OCI-M2 (cell line): ENCODE measurements around the gene FFAR3.
"Not testable (repeated sequence)": the region's sequence is repeated elsewhere in the genome, so short reads cannot be mapped to it uniquely, and the experiment has no call there.

Experiments
- DNase-seq: peaks from one replicate; lab custom pipeline; 2025; ENCODE audit not compliant: unreplicated experiment; lab: John Stamatoyannopoulos, UW

Gene FFAR3

DNA sequence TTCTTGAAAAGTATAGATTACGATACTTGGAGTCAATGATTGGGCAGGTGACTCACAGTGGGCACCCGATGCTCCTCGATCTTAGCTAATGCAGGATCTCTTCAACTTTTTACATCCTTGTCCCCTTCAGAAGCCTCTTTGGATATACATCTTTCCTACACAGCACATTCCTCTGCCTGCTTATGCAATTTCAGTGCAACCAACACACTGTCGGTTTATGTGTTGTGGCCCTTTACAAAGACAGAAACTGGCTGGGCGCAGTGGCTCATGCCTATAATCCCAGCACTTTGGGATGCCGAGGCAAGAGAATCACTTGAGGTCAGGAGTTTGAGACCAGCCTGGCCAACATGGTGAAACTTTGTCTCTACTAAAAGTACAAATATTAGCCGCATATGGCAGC lies 15.2 kb downstream of the FFAR3 start:
- DNase-seq = no peak

DNA sequence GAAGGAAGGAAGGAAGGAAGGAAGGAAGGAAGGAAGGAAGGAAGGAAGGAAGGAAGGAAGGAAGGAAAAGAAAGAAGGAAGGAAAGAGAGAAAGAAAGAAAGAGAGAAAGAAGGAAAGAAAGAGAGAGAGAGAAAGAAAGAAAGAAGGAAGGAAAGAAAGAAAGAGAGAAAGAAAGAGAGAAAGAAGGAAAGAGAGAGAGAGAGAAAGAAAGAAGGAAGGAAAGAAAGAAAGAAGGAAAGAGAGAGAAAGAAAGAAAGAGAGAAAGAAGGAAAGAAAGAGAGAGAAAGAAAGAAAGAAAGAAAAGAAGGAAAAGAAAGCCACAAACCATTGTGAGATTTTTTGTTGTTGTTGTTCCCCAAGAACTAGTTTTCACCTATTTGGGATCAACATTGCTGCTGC lies 15.8 kb downstream of the FFAR3 start:
- not testable (repeated sequence) for DNase-seq

DNA sequence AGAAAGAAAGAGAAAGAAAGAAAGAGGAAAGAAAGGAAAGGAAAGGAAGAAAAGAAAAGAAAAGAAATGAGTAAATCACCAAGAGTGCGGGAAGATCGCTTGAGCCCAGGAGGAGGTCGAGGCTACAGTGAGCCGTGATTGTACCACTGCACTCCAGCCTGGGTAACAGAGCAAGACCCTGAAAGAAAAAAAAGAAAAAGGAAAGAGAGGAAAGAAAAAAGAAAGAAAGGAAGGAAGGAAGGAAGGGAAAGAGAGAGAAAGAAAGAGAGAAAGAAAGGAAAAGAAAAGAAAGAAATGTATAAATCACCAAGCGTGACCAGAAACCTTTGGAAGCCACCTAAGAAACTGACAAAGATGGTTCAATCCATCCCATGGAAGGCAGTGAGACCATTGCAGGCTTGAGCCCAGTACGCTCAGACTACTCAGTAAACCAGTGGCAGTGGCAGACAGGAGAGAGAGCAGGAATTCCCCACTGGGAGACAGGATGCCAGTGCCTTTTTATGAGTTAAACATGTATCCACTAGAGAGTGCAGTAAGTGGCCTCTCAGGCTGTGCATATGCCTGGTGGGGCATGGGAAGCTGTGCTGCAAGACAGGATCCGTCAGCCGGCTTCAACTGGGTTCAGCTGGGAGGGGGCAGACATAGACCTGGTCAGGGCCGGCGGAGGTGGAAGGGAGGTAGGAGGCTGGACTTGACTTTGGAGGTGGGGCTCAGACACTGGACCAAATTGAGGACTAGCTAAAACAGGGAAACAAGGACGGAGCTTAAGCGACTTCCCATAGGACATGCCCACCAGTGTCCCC lies 17.4 kb downstream of the FFAR3 start:
- DNase-seq = no peak

DNA sequence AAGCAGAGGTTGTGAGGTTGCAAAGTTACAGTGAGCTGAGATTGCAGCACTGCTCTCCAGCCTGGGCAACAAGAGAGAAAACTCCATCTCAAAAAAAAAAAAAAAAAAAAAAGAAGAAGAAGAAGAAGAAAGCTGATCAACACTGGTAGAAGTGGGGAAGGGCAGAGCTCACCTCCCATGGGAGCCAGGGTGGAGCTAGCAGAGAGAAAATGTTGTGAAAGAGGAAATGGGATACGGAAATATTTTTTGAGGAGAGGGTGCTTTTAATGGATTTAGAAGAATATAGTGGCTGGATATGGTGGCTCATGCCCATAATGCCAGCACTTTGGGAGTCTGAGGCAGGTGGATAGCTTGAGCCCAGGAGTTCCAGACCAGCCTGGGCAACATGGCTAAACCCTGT lies 19.4 kb downstream of the FFAR3 start:
- DNase-seq = no peak

DNA sequence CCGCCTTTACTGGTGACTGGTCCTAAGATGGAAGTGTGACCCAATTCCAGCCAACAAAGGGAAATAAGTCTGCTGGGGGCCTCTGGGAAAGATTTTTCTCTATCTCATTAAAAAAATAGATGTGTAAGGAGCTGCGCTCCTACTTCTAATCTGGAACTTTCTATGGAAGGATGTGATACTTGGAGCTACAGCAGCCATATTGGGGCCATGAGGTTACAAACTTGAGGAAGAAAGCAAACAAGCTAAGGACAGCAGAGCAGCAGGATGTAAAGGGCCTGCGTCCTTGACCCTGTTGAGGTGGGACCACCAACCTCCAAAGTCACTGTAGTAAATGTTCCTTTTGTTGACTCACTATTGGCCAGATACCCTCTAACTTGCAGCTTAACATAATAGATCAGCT lies 20.1 kb downstream of the FFAR3 start:
- no peak for DNase-seq

DNA sequence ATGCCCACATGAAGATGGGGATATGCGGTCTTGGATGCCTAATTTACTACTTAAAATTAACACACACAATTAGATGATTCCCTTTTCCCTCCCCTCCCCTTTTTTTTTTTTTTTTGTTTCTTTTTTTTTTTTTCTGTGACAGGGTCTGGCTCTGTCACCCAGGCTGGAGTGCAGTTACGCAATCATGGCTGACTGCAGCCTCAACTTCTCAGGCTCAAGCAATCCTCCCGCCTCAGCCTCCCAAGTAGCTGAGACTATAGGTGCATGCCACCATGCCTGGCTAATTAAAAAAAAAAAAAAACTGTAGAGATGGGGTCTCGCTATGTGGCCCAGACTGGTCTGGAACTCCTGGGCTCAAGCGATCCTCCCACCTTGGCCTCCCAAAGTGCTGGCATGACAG lies 21.3 kb downstream of the FFAR3 start:
- not testable (repeated sequence) for DNase-seq

DNA sequence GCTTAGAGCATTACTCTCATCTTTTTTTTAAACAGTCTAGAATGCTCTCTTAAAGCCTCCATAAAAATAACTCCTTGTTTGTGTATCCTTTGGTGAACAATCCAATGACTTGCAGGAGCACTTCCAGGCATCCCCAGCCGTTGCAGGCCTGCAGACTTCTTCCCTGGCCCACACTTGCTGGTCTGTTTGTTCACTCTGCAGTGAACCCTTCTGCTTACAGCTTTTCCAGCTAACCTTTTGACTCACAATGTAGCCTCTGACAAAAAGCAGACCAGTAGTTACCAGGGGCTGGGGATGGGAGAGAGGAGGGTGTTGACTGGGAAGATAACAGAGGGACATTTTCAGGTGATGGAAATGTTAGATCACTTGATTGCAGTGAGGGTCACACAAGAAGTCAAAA lies 21.7 kb downstream of the FFAR3 start:
- no peak for DNase-seq

DNA sequence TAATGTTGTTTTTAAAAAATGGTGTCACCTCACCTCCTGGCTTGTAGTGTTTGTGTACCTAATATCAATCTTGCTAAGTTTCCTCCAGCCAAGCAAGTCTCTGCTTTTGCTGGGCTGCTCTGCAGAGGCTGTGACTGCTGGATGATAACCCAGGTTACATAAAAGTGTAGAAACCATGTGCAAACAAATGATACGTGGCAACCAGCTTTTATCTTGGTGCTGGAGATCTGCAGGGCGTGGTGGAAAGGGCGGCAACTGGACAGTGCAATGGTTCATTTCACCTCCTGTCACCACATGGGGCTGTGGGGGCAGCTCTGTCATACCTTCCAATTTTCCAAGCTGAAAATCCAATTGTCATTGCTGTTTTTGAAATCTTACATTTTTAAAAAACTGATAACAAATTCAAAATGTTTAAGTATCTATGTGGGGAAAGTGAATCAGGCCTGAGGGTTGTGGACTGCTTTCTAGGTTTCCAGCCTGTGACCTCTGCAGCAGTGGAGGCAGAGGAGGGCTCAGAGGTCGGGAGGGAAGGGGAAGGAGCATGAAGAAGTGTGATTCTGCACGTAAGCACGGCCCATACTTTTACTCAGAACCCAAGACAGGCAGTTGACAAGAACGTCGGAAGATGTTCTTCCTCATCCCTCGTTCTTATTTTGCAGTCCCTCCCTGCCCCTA lies 22.3 kb downstream of the FFAR3 start:
- peak; percentile 39 for DNase-seq

DNA sequence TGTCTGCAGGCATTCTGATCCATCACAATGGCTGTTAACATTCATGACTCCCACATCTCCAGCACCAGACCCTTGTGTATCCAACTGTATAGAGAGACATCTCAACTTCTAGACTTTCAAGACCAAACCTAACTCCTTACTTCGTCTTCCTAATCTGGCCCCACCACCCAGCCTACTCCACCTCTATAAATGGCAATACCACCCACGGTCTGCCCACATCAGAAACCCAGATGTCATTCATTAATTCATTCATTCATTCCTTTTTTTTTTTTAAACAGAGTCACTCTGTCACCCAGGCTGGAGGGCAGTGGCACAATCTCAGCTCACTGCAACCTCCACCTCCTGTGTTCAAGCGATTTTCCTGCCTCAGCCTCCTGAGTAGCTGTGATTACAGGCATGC lies 23.1 kb downstream of the FFAR3 start:
- no peak for DNase-seq

DNA sequence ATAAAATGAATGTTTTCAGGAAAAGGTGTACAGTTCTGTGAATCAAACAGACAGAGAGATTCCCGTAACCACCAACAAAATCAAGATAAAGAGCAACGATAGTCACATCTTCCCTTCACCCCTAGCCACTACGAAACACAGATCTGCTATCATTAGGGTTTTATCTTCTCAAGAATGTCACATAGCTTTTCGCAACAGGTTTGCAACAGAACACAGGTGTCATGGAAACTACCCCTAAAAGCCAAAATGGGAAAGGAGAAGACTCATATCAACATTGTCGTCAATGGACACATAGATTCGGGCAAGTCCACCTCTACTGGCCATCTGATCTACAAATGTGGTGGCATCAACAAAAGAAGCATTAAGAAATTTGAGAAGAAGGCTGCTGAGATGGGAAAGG lies 23.7 kb downstream of the FFAR3 start:
- no peak for DNase-seq

DNA sequence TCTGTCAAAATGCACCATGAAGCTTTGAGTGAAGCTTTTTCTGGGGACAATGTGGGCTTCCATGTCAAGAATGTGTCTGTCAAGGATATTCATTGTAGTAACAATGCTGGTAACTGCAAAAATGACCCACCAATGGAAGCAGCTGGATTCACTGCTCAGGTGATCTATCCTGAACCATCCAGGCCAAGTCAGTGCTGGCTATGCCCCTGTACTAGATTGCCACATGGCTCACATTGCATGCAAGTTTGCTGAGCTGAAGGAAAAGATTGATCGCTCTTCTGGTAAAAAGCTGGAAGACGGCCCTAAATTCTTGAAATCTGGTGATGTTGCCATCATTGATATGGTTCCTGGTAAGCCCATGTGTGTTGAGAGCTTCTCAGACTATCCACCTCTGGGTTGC lies 25.3 kb downstream of the FFAR3 start:
- no peak for DNase-seq

DNA sequence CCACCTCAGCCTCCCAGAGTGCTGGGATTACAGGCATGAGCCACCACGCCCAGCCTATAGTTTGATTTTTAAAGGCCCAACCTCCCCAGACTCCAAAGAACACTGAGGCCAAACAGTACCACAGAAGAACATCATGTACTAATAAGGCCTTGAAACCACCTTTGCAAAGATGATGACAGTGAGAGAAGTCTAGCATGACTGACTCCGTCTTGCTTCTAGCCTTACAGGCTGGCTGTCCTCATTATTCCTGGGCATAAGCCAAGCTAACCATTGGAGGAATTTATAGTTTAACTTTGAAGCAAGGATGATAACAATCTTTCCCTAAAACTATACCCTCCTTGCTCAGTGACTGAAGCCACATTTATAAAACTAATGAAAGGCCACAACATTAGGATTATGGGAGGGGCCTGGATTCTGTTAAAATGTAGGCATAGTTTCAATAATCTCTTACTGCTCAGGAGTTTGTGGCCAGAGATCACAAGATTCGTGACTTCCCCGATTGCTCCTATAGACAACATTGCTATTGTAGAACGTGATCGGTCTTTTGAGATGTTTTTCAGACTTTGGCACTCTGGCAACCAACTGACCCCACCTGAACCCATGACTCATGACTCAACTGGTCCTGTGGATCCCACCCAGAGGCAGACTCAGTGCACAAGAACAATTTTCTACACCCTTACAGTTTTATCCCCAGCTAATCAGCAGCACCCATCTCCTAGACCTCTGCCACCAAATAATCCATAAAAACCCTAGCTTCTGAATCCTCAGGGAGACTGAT lies 30.2 kb downstream of the FFAR3 start:
- no peak for DNase-seq

DNA sequence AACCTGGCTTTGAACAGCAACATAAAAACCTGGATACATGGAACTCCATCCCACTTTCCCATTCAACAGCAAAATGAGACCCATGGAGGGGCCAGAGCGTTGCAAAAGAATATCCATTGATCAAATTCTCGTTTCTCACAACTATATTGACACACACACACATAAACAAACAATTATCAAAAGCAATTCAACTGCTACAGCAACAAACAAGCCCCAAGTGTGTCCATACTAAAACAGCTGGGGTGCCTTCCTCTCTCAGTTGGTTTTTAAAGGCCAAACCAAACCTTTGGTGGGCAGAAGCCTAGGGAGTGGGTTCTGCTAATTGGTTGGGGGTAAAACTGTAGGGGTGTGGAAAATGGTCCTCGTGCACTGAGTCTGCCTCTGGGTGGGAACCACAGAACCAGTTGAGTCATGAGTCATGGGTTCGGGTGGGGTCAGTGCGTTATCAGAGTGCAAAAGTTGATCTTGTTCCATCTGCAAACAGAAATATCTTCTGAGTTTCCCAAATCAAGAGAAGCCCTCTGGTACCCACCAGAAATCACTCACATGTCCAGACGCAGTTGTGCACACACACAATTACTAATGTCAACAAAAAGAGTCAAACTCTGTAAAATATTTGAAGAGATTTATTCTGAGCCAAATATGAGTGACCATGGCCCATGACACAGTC lies 31.1 kb downstream of the FFAR3 start:
- no peak for DNase-seq

DNA sequence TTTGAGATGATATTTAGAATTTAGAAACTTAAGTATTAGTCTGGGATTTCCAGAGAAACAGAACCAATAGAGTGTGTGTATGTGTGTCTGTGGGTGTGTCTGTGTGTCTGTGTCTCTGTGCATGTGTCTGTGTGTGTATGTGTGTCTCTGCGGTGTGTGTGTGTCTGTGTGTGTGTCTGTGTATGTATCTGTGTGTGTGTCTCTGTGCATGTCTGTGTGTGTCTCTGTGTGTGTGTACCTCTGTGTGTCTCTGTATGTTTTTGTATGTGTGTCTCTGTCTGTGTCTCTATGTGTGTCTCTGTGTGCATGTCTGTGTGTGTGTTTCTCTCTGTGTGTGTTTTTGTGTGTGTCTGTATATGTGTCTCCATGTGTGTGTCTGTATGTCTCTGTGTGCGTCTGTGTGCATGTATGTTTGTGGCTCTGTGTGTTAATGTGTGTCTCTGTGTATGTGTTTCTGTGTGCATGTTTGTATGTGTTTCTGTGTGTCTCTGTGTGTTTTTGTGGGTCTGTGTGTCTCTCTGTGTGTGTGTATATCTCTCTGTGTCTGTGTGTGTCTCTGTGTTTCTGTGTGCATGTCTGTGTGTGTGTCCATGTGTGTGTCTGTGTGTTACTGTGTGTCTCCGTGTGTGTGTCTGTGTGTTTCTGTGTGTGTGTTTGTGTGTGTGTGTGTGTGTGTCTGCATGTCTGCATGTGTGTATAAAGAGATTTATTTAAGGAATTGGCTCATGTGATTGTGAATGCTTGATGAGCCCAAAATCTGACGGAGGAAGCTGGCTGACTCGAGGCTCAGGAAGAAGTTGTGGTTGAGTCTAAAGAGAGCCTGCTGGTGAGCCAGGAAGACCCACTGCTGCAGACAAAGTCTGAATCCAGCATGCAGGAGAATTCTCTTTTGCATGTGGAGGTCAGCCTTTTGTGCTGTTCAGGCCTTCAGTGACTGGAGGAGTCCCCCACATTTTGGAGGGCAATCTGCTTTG lies 34.8 kb downstream of the FFAR3 start:
- DNase-seq = no peak

DNA sequence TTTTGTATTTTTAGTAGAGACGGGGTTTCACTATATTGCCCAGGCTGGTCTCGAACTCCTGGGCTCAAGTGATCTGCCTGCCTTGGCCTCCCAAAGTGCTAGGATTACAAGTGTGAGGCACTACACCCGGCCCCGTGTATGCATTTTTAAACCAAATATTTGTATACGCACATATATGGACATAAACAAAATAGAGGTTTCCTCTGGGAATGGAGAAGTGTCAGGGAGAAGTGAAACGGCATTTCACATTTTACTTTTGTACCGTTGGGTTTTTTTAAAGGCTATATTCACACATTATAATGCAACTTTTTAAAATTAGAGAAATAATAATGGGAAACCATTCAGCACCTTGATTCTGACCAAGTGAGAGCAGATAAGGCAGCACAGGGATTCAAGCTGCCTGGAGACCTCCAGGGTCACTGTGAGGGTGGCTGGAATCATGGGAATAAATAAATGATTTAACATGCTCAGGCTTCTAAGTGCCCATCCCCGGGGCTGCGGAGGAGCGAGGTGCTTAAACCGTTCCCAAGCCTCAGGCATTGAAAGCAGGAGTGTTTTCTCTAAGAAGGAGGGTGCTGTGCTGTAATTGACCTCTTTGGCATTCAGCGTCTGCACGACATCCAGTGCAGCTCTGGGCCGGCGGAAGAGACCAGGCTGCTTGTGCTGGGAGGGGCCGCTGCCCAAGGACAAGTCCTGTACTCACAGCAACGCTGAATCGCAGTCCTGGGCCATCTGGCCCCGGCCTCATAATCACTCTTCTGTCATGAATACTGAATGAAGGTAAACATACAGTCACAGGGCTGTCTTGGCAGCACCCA lies 37.3 kb downstream of the FFAR3 start:
- DNase-seq = no peak

DNA sequence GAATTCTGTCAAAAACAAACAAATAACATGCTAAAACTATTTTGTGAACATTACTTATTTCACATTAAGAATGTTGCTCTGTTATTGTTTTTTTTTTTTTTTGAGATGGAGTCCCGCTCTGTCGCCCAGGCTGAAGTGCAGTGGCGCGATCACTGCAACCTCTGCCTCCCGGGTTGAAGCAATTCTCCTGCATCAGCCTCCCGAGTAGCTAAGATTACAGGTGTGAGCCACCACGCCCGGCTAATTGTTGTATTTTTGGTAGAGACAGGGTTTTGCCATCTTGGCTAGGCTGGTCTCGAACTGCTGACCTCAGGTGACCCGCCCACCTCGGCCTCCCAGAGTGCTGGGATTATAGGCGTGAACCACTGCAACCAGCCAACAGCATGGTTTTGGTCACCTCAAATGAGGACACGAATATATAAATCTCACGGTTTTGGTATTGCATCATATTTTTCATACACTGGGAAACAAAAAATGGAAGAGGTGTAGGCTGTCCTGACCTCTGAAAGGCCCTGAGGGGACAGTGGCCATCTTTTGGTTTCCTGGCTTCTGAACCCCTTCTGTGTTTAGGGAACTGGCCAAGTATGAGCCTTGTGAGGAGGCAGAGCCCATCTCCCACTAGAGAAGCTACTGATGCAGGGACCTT lies 38.1 kb downstream of the FFAR3 start:
- no peak for DNase-seq

DNA sequence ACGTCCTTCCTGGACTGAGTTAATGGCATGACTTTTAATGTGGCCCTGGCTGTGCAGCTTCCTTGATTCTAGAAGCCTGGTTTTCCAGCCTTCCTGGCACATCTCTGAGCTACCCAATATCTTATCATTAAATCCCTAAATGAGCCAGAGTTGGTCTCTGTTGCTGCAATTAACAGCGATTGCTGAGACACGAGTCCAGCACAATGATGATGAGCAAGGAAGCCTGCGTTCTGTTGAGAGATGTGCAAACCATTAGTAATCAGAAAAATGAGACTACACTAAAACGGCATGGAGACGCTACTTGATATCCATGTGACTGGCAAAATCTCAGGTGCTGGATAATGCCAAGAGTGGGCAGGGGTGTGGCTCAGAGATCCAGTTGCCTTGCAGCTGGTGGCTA lies 38.8 kb downstream of the FFAR3 start:
- DNase-seq = no peak

DNA sequence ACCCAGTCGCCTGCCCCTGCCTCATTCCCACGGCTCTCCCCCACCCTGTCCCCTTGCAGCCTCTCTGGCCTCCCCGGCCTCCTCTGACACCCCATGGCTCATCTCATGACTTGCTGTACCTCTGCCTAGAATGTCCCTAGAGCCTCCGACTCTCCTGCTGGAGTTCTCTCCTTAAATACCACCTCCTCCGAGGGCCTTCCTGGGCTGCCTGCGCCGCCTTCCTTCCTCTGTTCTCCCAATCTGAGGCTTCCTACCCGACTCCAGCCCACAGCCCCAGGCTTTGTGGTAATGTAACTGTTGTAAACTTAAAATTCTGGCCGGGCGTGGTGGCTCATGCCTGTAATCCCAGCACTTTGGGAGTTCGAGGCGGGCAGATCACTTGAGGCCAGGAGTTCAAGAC lies 40.3 kb downstream of the FFAR3 start:
- no peak for DNase-seq

DNA sequence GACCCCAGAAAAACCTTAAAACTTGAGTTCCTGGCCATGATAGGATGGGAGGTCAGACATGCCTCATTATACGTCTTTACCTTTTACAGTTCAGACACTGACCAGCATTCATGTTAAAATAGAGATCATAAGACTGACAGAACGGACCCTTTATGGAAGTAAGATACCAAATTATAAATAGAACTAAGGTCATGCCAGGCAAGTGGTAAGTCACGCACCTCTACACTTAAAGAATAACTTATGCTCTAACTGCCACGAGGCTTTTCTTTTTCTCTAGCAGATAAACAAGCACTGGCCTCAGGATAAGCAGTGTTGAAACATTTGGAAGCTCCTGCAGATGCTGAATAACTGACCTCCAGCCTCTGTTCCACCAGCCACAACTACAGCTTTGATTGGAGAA lies 41.0 kb downstream of the FFAR3 start:
- no peak for DNase-seq
